Nephron (organoid): Measurements from ENCODE around the gene PLCD4.

Source experiments
- H3K27ac Mint-ChIP-seq, 3 experiments: 2 replicates each; pipeline ENCODE4 v1.8.0; 2020; ENCODE audit warnings: mixed read lengths in 3 of 3, mild to moderate bottlenecking in 2 of 3, moderate library complexity in 1 of 3
- H3K27me3 Mint-ChIP-seq: 2 replicates; pipeline ENCODE4 v1.8.0; 2021; ENCODE audit warnings: low read depth, mild to moderate bottlenecking, moderate library complexity, mixed read lengths
- H3K36me3 Mint-ChIP-seq: 2 replicates; pipeline ENCODE4 v1.8.0; 2020; ENCODE audit warnings: low read depth, mixed read lengths
- H3K4me1 Mint-ChIP-seq: 2 replicates; pipeline ENCODE4 v1.8.0; 2020; ENCODE audit warnings: mixed read lengths
- H3K4me3 Mint-ChIP-seq, 3 experiments: 2 replicates each; pipeline ENCODE4 v1.8.0; 2020; ENCODE audit warnings: mild to moderate bottlenecking in 3 of 3, mixed read lengths in 3 of 3, moderate library complexity in 2 of 3
- H3K9me3 Mint-ChIP-seq: 2 replicates; pipeline ENCODE4 v1.8.0; 2020; ENCODE audit warnings: mixed read lengths
- TF ChIP-seq, protein P1 (sequence below), 3 experiments: fragments of 200-600 bp; sonication (generic); IDR thresholded peaks; one replicate each; pipeline ENCODE4 v1.5.0; 2021; ENCODE audit warnings: antibody characterized with exemption in 3 of 3; ENCODE audit not compliant: unreplicated experiment in 3 of 3

The PLCD4 gene

DNA sequence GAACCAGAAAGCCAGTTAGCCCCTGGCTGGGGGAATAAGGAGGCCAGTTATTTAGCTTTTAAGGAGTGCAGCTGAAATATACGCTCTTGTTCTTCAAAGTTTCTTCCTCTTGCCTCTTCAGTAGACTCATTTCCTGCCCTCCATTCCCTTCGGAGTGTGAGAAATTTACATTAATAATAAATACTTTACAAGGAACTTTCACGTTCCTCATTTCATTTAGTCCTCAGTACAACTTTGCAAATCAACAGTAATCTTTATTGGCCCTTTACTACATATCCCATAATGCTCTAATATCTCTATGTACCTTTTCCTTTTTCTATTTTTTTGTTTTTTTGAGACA lies 15.6 kb downstream of the PLCD4 start:
- no peaks in the 10 kb centered on the region for H3K36me3 Mint-ChIP-seq
- H3K4me1 Mint-ChIP-seq, result peaks cover 14% of the 10 kb centered on the region
- TF ChIP-seq, protein P1, sequence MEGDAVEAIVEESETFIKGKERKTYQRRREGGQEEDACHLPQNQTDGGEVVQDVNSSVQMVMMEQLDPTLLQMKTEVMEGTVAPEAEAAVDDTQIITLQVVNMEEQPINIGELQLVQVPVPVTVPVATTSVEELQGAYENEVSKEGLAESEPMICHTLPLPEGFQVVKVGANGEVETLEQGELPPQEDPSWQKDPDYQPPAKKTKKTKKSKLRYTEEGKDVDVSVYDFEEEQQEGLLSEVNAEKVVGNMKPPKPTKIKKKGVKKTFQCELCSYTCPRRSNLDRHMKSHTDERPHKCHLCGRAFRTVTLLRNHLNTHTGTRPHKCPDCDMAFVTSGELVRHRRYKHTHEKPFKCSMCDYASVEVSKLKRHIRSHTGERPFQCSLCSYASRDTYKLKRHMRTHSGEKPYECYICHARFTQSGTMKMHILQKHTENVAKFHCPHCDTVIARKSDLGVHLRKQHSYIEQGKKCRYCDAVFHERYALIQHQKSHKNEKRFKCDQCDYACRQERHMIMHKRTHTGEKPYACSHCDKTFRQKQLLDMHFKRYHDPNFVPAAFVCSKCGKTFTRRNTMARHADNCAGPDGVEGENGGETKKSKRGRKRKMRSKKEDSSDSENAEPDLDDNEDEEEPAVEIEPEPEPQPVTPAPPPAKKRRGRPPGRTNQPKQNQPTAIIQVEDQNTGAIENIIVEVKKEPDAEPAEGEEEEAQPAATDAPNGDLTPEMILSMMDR (IDR thresholded peaks at IDR 0.05; ENCODE audit: unreplicated experiment in 3 of 3), result no peak

DNA sequence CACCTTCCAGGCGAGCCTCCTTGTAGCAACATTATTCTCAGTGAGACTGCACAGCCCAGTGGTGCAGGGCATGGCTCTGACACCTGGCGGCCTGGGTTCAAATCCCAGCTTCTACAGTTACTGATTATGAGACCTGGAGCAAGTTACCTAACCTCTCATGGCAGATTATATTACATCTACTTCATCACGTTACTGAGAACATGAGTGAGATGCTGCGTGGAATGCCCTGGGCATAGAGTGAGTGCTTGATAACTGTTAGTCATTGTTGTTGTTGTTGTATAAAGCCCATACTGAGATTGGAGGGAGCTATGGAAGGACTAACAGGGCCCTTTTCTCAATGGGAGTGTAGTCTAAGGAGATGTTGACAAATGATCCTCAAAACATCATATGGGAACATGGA lies 18.7 kb downstream of the PLCD4 start:
- Mint-ChIP-seq H3K9me3 (no peaks in the 10 kb centered on the region), H3K4me1 (peaks cover 14% of the 10 kb centered on the region), H3K27ac (no peak overlapping the region), H3K36me3 (no peaks in the 10 kb centered on the region), H3K27me3 (no peaks in the 10 kb centered on the region), H3K4me3 (no peak overlapping the region)
- TF ChIP-seq, protein P1 (IDR thresholded peaks at IDR 0.05; ENCODE audit: unreplicated experiment in 3 of 3), result no peak

More for the DNA sequence above, 15.6 kb downstream of the PLCD4 start:
- peaks cover 3% of the 10 kb centered on the region for H3K27me3 Mint-ChIP-seq
- no peaks in the 10 kb centered on the region for H3K9me3 Mint-ChIP-seq
- no peak overlapping the region for H3K4me3 Mint-ChIP-seq
- H3K27ac Mint-ChIP-seq, result peak overlapping the region in 2 of 3 experiments; percentile 60 to 75

DNA sequence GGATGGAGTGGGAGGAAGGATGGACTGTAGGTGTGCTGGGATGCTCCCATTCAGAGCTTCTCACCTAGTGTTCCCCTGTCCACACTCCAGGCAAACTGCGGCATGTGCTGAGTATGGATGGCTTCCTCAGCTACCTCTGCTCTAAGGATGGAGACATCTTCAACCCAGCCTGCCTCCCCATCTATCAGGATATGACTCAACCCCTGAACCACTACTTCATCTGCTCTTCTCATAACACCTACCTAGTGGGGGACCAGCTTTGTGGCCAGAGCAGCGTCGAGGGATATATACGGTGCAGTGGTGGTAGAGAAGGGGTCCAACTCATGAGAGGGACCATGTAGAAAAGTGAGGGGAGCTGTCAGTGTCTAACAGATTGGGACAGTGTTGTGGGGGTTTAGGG lies 20.2 kb downstream of the PLCD4 start:
- H3K36me3 Mint-ChIP-seq, result peaks cover 4% of the 10 kb centered on the region
- TF ChIP-seq, protein P1 (IDR thresholded peaks at IDR 0.05; ENCODE audit: unreplicated experiment in 3 of 3), result no peak
- peaks cover 5% of the 10 kb centered on the region for H3K4me1 Mint-ChIP-seq
- H3K27me3 Mint-ChIP-seq, result no peaks in the 10 kb centered on the region
- no peaks in the 10 kb centered on the region for H3K9me3 Mint-ChIP-seq
- no peak overlapping the region for H3K27ac Mint-ChIP-seq
- H3K4me3 Mint-ChIP-seq, result no peak overlapping the region

DNA sequence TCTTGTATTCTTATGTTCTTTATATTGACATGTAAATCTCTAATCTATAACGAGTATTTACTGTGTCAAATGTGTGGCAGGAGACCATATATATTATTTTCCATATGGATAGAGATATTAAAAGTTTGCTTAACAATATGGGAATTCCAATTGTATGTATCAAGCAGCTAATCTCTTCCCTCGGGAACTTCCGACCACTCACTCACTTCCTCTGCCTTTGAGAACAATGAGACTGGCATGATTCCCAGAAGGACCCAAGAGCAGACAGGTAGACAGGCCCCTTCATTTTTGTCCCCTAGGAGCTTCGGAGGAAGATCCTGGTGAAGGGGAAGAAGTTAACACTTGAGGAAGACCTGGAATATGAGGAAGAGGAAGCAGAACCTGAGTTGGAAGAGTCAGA lies 24.1 kb downstream of the PLCD4 start:
- Mint-ChIP-seq H3K27me3 (no peaks in the 10 kb centered on the region), H3K27ac (no peak overlapping the region), H3K9me3 (no peaks in the 10 kb centered on the region), H3K4me1 (no peaks in the 10 kb centered on the region), H3K4me3 (no peak overlapping the region), H3K36me3 (peaks cover 28% of the 10 kb centered on the region)
- TF ChIP-seq, protein P1 (IDR thresholded peaks at IDR 0.05; ENCODE audit: unreplicated experiment in 3 of 3), result no peak

DNA sequence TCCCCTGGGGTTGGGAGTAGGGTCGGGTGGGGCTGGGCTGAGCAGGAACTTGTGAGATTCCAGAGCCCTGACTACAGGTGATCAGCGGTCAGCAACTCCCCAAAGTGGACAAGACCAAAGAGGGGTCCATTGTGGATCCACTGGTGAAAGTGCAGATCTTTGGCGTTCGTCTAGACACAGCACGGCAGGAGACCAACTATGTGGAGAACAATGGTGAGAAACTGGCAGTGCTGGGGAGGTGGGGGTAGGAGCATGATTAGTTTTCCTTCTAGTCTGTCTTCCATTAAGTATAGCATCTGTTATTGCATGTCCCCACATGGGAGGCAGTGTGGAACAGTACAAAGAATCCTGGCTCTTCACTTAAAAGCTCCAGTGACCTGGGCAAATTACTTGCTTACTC lies 28.0 kb downstream of the PLCD4 start:
- peaks cover 62% of the 10 kb centered on the region for H3K36me3 Mint-ChIP-seq
- H3K9me3 Mint-ChIP-seq, result no peaks in the 10 kb centered on the region
- no peak overlapping the region for H3K27ac Mint-ChIP-seq
- H3K27me3 Mint-ChIP-seq, result no peaks in the 10 kb centered on the region
- H3K4me1 Mint-ChIP-seq, result no peaks in the 10 kb centered on the region
- no peak overlapping the region for H3K4me3 Mint-ChIP-seq
- TF ChIP-seq, protein P1 (IDR thresholded peaks at IDR 0.05; ENCODE audit: unreplicated experiment in 3 of 3), result no peak

DNA sequence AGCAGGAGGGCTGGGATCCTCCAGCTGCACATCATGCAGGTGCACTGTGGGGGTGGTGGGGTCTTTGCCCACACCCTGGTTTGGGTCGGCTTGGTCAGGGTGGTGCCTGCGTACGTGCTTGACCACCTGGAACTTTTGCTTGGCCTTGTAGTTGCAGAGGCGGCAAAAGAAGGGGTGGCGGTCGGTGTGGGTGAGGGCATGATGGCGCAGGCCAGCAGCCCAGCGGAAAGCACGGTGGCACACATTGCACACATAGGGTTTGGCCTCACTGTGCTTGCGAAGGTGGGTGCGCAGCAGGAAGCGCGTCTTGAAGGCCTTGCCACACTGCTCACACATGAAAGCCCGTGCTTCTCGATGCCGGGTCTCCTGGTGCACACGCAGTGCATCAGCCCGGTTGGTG lies 30.7 kb downstream of the PLCD4 start:
- no peak overlapping the region for H3K4me3 Mint-ChIP-seq
- H3K36me3 Mint-ChIP-seq, result peaks cover 65% of the 10 kb centered on the region
- no peak overlapping the region for H3K27ac Mint-ChIP-seq
- H3K9me3 Mint-ChIP-seq, result no peaks in the 10 kb centered on the region
- H3K4me1 Mint-ChIP-seq, result no peaks in the 10 kb centered on the region
- TF ChIP-seq, protein P1 (IDR thresholded peaks at IDR 0.05; ENCODE audit: unreplicated experiment in 3 of 3), result no peak
- H3K27me3 Mint-ChIP-seq, result no peaks in the 10 kb centered on the region
